IPS-18a (cell line): ENCODE measurements around the gene VWA5B2.
A peak's percentile ranks its signal among the peaks of the same experiment; 100 is the strongest.

Experiments used
- H3K27ac ChIP-seq: one replicate; pipeline ENCODE4 v1.5.1; 2013; ENCODE audit warnings: low read length
- H3K27me3 ChIP-seq: one replicate; pipeline ENCODE4 v1.6.1; 2013; ENCODE audit warnings: mild to moderate bottlenecking, low read length; ENCODE audit not compliant: control insufficient read depth, insufficient read depth
- H3K36me3 ChIP-seq: one replicate; pipeline ENCODE4 v1.6.1; 2013; ENCODE audit warnings: low read depth, low read length; ENCODE audit not compliant: control insufficient read depth
- H3K4me1 ChIP-seq: one replicate; pipeline ENCODE4 v1.6.1; 2013; ENCODE audit warnings: low read depth, low read length; ENCODE audit not compliant: control insufficient read depth
- H3K4me3 ChIP-seq: one replicate; pipeline ENCODE4 v1.5.1; 2013; ENCODE audit warnings: low read length
- H3K9ac ChIP-seq: one replicate; pipeline ENCODE4 v1.6.1; 2013; ENCODE audit warnings: mild to moderate bottlenecking, low read length, moderate library complexity
- H3K9me3 ChIP-seq: one replicate; pipeline ENCODE4 v1.6.1; 2013; ENCODE audit warnings: low read depth, low read length; ENCODE audit not compliant: control insufficient read depth

The VWA5B2 gene

DNA sequence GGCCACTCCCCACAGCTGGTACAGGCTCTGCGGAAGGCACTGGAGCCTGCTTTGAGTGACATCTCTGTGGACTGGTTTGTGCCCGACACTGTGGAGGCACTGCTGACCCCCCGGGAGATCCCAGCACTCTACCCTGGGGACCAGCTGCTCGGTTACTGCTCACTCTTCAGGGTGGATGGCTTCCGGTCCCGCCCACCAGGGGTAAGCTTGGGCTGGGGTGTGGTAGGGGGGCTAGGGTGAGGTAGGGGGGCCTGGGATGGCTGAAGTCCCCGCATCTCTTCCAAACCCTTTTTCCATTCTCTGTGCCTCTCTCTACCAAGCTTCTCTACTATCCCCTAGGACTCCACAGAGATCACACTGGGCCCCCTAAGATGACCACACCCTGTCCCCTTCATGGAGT, 7.8 kb downstream of the VWA5B2 start:
- Histone ChIP-seq H3K9ac (no peak overlapping the region), H3K27me3 (peaks cover 16% of the 10 kb centered on the region), H3K9me3 (no peaks in the 10 kb centered on the region), H3K4me3 (no peak overlapping the region), H3K4me1 (no peaks in the 10 kb centered on the region), H3K36me3 (peaks cover under 1% of the 10 kb centered on the region), H3K27ac (no peak overlapping the region)

DNA sequence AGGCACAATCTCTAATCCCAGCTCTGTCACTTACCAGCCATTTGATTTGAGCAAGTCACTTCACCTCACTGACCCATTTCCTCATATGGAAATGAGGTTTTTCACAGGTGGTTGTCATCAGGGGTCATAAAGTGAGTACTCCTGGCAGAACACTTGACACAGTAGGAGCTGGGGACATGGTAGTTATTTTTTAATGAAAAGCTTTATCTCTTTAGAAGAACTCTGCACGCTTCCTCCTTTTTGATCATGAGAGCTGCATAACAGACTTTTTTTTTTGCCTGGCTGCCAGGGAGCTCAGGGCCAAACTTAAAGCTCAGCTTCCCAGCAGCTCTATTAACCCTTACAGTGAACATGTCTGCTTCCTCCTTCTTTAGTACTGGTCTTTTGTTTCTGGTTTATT, 8.4 kb downstream of the VWA5B2 start:
- Histone ChIP-seq H3K4me1 (no peaks in the 10 kb centered on the region), H3K4me3 (no peak overlapping the region), H3K27me3 (peaks cover 10% of the 10 kb centered on the region), H3K36me3 (peaks cover 6% of the 10 kb centered on the region), H3K27ac (no peak overlapping the region), H3K9ac (no peak overlapping the region), H3K9me3 (no peaks in the 10 kb centered on the region)

DNA sequence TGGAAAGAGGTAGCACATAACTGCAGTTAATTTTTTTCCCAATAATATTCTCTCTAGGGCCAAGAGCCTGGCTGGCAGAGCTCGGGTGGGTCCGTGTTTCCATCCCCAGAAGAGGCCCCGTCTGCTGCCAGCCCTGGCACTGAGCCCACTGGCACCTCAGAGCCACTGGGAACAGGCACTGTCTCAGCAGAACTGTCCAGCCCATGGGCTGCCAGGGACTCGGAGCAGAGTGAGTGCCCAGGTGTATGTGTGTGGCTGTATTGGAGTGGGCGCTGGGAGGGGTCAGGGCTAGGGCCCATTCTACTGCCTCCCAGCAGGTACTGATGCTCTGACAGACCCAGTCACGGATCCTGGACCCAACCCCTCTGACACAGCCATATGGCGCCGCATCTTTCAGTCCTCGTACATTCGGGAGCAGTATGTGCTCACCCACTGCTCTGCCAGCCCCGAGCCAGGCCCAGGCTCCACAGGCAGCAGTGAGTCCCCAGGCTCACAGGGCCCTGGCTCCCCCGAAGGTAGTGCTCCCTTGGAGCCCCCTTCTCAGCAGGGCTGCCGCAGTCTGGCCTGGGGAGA, 8.9 kb downstream of the VWA5B2 start:
- H3K36me3 ChIP-seq, result peaks cover 11% of the 10 kb centered on the region
- H3K27ac ChIP-seq, result no peak overlapping the region
- H3K9me3 ChIP-seq, result no peaks in the 10 kb centered on the region
- H3K4me1 ChIP-seq, result no peaks in the 10 kb centered on the region
- no peak overlapping the region for H3K9ac ChIP-seq
- peaks cover 4% of the 10 kb centered on the region for H3K27me3 ChIP-seq
- H3K4me3 ChIP-seq, result no peak overlapping the region

DNA sequence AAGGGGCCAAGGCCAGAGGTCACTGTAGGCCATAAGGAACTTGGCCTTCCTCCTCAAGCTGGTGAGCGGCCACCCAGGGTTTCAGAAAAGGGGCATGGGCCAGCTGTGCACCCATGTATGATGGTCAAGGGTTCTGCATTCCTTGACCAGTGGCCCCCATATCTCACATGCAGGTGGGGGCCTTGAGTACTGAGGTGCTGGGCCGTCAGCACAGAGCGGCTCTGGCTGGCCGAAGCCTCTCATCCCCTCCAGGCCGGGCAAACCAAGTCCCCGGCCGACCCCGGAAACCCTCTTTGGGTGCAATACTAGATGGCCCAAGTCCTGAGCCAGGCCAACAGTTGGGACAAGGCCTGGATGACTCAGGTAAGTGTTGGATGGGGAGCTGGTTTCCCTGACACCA, 9.8 kb downstream of the VWA5B2 start:
- Histone ChIP-seq H3K4me3 (no peak overlapping the region), H3K9me3 (no peaks in the 10 kb centered on the region), H3K36me3 (peaks cover 20% of the 10 kb centered on the region), H3K4me1 (no peaks in the 10 kb centered on the region), H3K9ac (no peak overlapping the region), H3K27me3 (no peaks in the 10 kb centered on the region), H3K27ac (no peak overlapping the region)

DNA sequence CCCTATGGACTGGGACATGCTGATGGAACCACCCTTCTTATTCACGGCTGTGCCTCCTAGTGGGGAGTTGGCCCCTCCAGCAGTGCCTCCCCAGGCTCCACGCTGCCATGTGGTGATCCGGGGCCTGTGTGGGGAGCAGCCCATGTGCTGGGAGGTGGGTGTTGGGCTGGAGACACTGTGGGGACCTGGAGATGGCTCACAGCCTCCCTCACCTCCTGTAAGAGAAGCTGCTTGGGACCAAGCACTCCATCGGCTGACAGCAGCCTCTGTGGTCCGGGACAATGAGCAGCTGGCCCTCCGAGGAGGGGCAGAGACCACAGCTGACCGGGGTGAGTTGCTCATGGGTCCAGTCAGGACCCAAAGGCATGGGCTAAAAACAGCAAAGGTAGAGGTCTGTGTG, 10.3 kb downstream of the VWA5B2 start:
- Histone ChIP-seq H3K4me3 (no peak overlapping the region), H3K27me3 (no peaks in the 10 kb centered on the region), H3K36me3 (peaks cover 25% of the 10 kb centered on the region), H3K9ac (no peak overlapping the region), H3K9me3 (no peaks in the 10 kb centered on the region), H3K27ac (no peak overlapping the region), H3K4me1 (no peaks in the 10 kb centered on the region)

DNA sequence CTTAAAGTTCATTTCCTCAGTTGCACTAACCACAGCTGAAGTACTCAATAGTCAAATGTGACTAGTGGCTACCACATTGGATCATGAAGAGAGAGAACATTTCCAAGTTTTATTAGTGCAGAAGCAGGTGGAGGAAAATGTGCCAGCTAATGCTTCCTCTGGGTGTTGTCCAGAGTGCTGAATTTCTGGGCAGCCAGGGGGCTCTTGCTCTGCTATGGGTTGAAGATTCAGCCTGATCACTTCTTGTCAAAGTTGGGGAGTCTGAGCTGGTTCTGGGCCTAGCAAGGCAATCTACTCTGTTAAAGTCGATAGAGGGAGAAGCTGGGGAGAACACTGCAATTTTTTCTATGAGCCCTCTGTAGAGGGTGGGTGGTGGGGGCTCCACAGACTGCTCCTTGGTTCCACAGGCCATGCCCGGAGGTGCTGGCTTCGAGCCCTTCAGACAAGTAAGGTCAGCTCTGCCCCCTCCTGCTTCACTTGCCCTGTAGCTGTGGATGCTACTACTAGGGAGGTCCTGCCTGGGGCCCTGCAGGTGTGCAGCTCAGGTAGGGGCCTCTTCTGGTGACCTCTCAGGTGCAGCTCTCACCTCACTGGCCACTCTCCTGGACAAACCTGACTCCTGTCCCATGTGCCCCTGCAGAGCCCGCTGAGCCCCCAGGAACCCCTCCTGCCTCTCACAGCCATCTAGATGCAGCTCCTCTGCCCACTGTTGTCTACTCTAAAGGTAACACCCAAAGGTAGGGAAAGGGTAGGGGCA, 11.2 kb downstream of the VWA5B2 start:
- H3K27ac ChIP-seq, result no peak overlapping the region
- peaks cover 33% of the 10 kb centered on the region for H3K36me3 ChIP-seq
- H3K4me1 ChIP-seq, result no peaks in the 10 kb centered on the region
- no peaks in the 10 kb centered on the region for H3K9me3 ChIP-seq
- no peak overlapping the region for H3K4me3 ChIP-seq
- H3K27me3 ChIP-seq, result no peaks in the 10 kb centered on the region
- H3K9ac ChIP-seq, result no peak overlapping the region

DNA sequence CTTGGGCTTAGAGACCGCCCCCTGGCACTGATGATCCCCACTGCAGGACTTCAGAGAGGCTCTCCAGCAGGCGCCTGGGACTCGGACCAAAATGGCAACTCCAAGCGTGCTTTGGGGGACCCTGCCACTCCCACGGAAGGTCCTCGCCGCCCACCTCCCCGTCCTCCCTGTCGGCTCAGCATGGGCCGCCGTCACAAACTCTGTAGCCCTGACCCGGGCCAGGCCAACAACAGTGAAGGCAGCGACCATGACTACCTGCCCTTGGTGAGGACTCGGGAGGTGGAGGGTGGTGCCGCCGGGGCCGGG, 11.7 kb downstream of the VWA5B2 start:
- H3K9ac ChIP-seq, result no peak overlapping the region
- no peaks in the 10 kb centered on the region for H3K9me3 ChIP-seq
- H3K36me3 ChIP-seq, result peaks cover 37% of the 10 kb centered on the region
- H3K4me1 ChIP-seq, result no peaks in the 10 kb centered on the region
- no peaks in the 10 kb centered on the region for H3K27me3 ChIP-seq
- H3K27ac ChIP-seq, result no peak overlapping the region
- H3K4me3 ChIP-seq, result no peak overlapping the region

DNA sequence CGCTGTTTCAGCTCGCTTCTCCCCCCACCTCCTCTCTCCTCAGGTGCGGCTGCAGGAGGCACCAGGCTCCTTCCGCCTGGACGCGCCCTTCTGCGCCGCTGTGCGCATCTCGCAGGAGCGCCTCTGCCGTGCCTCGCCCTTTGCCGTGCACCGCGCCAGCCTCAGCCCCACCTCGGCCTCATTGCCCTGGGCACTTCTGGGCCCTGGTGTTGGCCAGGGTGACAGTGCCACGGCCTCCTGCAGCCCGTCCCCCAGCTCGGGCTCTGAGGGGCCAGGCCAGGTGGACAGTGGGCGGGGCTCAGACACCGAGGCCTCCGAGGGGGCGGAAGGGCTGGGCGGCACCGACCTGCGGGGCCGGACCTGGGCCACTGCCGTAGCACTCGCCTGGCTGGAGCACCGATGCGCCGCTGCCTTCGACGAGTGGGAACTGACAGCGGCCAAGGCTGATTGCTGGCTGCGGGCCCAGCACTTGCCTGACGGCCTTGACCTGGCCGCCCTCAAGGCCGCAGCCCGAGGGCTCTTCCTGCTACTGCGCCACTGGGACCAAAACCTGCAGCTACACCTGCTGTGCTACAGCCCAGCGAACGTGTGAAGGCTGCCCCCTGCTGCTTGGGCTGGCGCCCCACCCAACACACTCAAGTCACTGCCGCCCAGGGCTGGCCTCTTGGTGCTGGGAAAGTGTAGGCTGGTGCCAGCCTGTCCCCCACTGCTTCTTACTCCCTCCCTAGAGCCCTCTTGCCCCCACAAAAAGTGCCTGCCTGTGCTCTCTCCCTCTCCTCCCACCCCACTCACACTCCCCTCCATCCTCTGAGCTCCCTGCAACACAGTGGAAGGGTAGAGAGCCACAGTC, 12.3 kb downstream of the VWA5B2 start:
- Histone ChIP-seq H3K9ac (no peak overlapping the region), H3K36me3 (peaks cover 37% of the 10 kb centered on the region), H3K27ac (no peak overlapping the region)

DNA sequence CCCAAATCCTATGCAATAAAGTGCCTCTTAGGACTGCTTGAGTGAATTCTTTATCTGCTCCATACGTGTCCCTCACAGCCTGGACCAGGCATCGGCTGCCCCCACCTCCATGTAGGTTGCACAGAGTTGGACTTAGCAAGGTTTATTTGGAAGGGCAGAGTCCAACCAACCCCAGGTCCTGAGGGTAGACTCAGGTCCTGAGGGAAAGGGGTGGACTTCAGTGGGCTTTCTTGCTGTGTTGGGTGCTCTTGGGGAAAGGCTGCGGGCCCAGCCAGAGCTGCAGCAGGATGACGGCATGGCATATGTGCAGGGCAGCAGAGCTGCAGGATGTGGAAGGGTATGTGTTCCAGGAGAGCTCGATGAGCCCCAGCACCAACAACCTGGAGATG, 12.9 kb downstream of the VWA5B2 start:
- Histone ChIP-seq H3K9ac (no peak overlapping the region), H3K9me3 (no peaks in the 10 kb centered on the region), H3K4me1 (no peaks in the 10 kb centered on the region), H3K27ac (no peak overlapping the region), H3K4me3 (no peak overlapping the region), H3K27me3 (no peaks in the 10 kb centered on the region), H3K36me3 (peaks cover 37% of the 10 kb centered on the region)

More for the DNA sequence above, 12.3 kb downstream of the VWA5B2 start:
- Histone ChIP-seq H3K9me3 (no peaks in the 10 kb centered on the region), H3K27me3 (no peaks in the 10 kb centered on the region), H3K4me1 (no peaks in the 10 kb centered on the region), H3K4me3 (no peak overlapping the region)

DNA sequence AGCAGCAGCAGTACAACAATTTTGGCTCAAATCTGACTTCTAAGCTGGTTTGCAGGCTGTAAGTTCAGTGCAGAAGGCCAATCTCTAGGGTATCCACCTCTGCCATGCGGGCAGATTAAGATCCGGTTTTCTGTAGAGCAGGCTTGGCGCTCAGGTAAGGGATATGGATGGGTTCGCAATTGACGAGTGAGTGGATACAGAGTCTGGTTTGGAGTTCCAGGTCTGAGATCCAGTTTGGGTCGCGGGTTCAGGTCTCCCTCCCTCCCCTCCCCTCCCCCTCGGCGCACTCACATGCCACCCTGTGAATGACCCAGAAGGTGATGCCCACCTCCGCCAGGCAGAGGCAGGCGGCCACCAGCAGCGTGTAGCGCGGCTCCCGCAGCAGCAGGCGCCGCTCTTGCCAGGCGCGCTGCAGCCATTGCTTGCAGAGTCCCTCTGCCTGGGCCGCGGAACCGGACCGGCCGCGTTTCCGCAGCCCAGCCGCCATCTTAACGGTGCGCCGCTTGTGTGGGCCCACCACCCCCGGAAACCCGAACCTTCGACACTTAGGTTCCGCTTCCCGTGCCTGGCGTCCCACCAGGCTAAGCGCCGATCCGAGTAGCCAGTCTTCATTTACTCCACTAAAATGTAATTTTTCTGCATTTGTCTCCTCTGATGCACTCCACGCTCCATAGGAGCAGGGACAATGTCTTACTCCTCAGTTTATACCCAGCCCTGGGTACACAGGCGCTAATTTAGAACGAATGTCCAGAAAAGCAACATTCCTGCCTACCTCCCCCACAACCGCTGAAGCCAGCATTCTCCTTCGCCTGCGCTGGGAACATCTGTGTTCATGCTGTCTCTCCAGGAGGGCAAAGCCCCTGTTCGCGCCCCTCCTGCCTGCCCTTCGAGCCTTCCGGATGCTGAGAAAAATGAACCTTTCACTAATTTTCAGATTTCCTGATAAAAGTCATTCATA, 19.3 kb downstream of the VWA5B2 start, which contains the start of gene ALG3:
Gene ALG3 (minus strand): TSS at position 509 of the 958 bp plus-strand sequence. CDS start 22 bp downstream, at position 487.
- H3K36me3 ChIP-seq, result peaks cover 22% of the 10 kb centered on the region
- no peaks in the 10 kb centered on the region for H3K9me3 ChIP-seq
- peak within 1 kb of the TSS; percentile 99 for H3K27ac ChIP-seq
- H3K27me3 ChIP-seq, result no peaks in the 10 kb centered on the region
- no peaks in the 10 kb centered on the region for H3K4me1 ChIP-seq
- H3K4me3 ChIP-seq, result peak within 1 kb of the TSS; percentile 100
- peak within 1 kb of the TSS; percentile 99 for H3K9ac ChIP-seq
